MG63 (cell line): Measurements from ENCODE around the gene ST3GAL5. TPM values are rescaled to one million over a fixed set of nuclear protein-coding genes. Genes with fewer than 3 reads are reported as not detected.
"Not testable (repeated sequence)": the region's sequence is repeated elsewhere in the genome, so short reads cannot be mapped to it uniquely, and the experiment has no call there.

Source experiments
- DNase-seq: peaks from one replicate; pipeline ENCODE4 v3.0.0-alpha.2; 2020
- H3K27me3 ChIP-seq: fragments of 250-450 bp; sonication (Bioruptor Pico); 2 replicates; pipeline ENCODE4 v1.5.1; 2020; ENCODE audit warnings: mild to moderate bottlenecking, moderate library complexity
- H3K36me3 ChIP-seq: fragments of 250-450 bp; sonication (Bioruptor Pico); 2 replicates; pipeline ENCODE4 v1.5.1; 2020; ENCODE audit warnings: mild to moderate bottlenecking, moderate library complexity
- H3K4me3 ChIP-seq: fragments of 250-450 bp; sonication (Bioruptor Pico); 2 replicates; pipeline ENCODE4 v1.5.1; 2020; ENCODE audit warnings: mild to moderate bottlenecking, moderate library complexity
- H3K9me3 ChIP-seq: fragments of 250-450 bp; sonication (Bioruptor Pico); 2 replicates; pipeline ENCODE4 v1.5.1; 2020; ENCODE audit warnings: mild to moderate bottlenecking, moderate library complexity
- total RNA-seq: library from RNA; depleted of rRNA; stranded (reverse); fragments of >200 nt; shearing (Covaris generic); gene quantifications from 2 replicates; pipeline ENCODE4 v1.2.3, GENCODE V29; 2014; ENCODE audit warnings: low replicate concordance

ST3GAL5 gene
- total RNA-seq, 1 experiment from 2014 or later, result 2.1 TPM

- Histone ChIP-seq H3K9me3 (no peaks in the 10 kb centered on the region), H3K36me3 (no peaks in the 10 kb centered on the region), H3K27me3 (no peaks in the 10 kb centered on the region), H3K4me3 (no peak overlapping the region)
- DNase-seq, result no peak
Measured at GRCh38 chr2:85903849-85904248, 15.1 kb upstream of the ST3GAL5 start.

DNA sequence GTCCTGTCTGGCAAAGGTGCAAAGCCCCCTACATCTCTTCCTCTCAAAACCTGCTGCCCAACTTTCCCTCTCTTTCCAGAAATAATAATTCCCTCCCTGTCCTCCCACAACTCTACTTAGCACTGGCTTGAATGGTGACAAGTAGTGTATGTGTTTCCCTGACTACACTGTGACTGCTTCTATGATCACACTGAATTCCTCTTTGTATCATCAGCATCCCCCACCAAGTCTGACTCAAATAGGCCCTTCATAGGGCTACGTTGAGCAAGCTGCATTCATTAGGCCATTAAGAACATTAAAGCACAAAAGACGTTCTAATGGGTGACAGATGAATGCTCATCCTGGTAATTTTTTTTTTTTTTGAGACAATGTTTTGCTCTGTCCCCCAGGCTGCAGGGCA is 13.7 kb upstream of the ST3GAL5 start:
- no peaks in the 10 kb centered on the region for H3K36me3 ChIP-seq
- no peaks in the 10 kb centered on the region for H3K9me3 ChIP-seq
- H3K4me3 ChIP-seq, result no peak overlapping the region
- H3K27me3 ChIP-seq, result no peaks in the 10 kb centered on the region
- no peak for DNase-seq

DNA sequence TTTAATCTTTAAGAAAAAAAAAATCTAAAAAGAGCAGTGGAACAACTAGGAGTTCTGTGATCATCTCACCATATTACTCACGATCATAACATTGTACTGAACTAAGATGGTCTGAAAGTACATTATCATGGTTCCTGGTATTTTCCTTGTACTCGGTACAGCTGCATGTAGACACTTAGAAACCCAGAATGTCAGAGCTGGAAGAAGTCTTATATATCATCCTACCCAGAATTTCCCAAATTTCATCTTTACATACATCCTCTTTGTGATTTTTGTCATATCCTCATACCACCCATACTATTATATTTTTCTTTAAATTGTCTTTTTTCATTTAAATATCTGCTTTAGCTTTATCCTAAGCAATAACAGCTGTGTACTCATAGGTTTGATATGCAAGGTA is 12.4 kb upstream of the ST3GAL5 start:
- DNase-seq, result no peak
- Histone ChIP-seq H3K9me3 (no peaks in the 10 kb centered on the region; the same call in 1 of the 2 replicates), H3K36me3 (no peaks in the 10 kb centered on the region), H3K4me3 (no peak overlapping the region), H3K27me3 (no peaks in the 10 kb centered on the region)

- no peak for DNase-seq
- Histone ChIP-seq H3K27me3 (no peaks in the 10 kb centered on the region), H3K9me3 (no peaks in the 10 kb centered on the region; the same call in 1 of the 2 replicates), H3K36me3 (no peaks in the 10 kb centered on the region), H3K4me3 (no peak overlapping the region)
Measured at GRCh38 chr2:85900366-85900765, 11.6 kb upstream of the ST3GAL5 start.

DNA sequence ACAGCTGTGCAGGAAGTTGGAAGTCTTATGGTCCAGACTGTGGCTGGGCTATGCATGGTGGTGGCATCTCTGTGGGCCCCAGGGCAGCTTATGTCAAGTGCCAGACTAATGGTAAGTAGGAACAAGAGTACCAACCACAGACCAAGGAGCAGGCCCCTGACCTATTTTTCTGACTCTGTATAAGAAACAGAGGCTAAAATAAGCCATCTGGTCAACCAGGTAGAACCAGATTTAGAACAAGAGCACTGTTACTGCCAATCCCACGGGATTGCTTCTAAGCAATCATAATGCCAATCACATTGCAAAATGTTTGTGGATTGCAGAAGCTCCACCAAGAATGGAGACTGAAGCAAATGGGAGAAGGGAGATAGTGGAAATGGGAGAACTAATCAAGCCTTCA is 11.1 kb upstream of the ST3GAL5 start:
- no peaks in the 10 kb centered on the region; the same call in 1 of the 2 replicates for H3K9me3 ChIP-seq
- no peak overlapping the region for H3K4me3 ChIP-seq
- no peak for DNase-seq
- H3K27me3 ChIP-seq, result no peaks in the 10 kb centered on the region
- no peaks in the 10 kb centered on the region for H3K36me3 ChIP-seq

DNA sequence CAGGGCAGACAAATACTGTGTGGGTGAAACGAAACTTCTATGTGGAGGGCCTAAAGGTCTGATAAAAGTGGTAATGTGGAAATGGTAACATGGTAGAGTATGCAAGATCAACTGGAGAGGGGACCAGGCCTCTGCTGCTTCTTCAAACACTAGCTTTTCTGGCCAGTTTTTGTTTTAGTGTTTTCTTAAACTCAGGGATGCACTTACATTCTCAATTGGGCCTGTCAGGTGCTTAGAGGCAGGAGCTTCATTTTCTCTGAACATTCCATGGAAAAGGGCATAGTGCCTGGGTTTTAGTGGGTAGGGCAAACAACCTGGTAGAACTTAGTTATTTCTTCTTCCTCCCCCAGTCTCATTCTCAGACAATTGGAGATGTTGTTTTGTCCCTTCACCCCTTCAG is 10.5 kb upstream of the ST3GAL5 start:
- DNase-seq, result no peak
- H3K36me3 ChIP-seq, result no peaks in the 10 kb centered on the region
- H3K4me3 ChIP-seq, result no peak overlapping the region
- no peaks in the 10 kb centered on the region; the same call in 1 of the 2 replicates for H3K9me3 ChIP-seq
- H3K27me3 ChIP-seq, result no peaks in the 10 kb centered on the region

- H3K4me3 ChIP-seq, result no peak overlapping the region
- H3K27me3 ChIP-seq, result no peaks in the 10 kb centered on the region
- DNase-seq, result no peak
- H3K36me3 ChIP-seq, result no peaks in the 10 kb centered on the region
- H3K9me3 ChIP-seq, result no peaks in the 10 kb centered on the region; the same call in 1 of the 2 replicates
Measured at GRCh38 chr2:85898881-85899280, 10.1 kb upstream of the ST3GAL5 start.

- not testable (repeated sequence) for H3K9me3 ChIP-seq, DNase-seq, H3K27me3 ChIP-seq, H3K4me3 ChIP-seq, H3K36me3 ChIP-seq
Measured at GRCh38 chr2:85894554-85895278, 5.9 kb upstream of the ST3GAL5 start.

DNA sequence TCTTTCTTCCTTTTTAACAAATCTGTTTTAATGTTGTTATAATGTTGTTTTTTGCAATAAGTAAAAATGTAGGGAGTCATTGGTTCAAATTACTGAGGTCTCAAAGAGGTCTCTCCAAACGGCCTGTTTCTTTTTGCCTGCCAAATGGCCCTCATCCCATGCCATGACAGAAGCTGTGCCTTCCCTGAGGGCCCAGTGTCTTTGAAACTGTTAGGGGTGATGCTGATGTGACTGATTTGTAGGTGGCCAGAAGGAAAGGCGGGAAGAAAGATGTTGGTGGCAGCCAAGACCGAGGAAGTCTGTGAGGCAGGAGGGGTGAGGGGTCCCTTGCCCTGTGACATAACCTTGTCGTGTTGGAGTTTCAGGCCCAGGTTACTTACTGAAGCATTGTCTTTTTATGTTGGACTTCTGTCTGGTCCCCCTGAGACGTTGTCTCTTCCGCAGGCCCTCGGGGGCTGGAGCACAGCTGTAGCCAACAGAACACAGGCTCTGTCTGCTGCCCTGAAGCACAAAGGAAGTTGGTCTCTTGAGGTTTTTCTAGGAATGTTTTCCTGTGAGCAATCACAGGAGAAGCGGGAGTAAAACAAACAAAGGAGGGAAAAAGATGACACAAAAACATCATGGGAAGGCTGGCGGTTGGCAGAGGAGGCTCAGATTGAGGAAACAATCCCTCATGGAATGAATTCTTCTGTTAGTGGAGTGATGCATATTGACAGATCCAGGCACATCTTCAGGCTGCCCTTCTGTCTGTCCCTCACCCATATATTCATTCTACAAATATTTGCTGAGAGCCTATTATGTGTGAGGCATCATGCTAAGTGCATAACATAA is 4.9 kb upstream of the ST3GAL5 start:
- no peaks in the 10 kb centered on the region for H3K36me3 ChIP-seq
- H3K4me3 ChIP-seq, result no peak overlapping the region
- DNase-seq, result peak; percentile 66
- no peaks in the 10 kb centered on the region for H3K27me3 ChIP-seq
- no peaks in the 10 kb centered on the region; the same call in 1 of the 2 replicates for H3K9me3 ChIP-seq

DNA sequence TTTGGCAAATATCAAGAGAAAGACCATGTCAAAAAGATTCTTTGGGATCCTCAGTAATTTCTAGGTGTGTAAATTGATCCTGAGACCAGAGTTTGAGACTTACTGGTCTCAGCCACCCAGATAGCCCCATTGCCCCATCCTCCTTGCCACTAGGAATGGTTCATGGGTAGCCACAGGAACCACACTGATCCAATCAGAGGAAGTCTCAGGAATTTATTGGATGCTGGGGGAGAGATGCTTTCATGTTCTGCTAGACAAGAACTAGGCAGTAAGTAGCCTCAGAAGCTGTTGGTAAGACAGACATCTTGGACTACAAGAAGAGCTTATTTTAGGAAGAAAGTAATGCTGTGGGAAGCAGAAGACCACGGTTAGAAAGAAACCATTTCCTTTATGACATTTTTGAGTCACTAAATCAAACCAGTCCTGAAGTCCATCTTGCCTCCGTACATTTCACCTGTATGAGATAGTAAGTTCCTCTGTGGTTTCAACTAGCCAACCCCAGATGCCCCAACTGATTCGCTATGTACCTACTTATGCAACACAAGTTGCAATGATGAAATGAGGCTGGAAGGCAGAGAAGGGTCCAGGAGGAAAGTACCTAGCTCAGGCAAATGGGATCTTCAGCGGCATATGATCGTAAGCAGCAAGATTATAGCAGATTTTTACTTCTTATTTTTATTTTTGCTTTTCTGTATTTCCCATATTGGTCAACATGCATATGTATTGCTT is 3.6 kb upstream of the ST3GAL5 start:
- no peak overlapping the region for H3K4me3 ChIP-seq
- no peaks in the 10 kb centered on the region for H3K27me3 ChIP-seq
- H3K9me3 ChIP-seq, result no peaks in the 10 kb centered on the region; the same call in 1 of the 2 replicates
- no peaks in the 10 kb centered on the region for H3K36me3 ChIP-seq
- DNase-seq, result no peak

GRCh38 chr2:85890522-85891176 is 1.9 kb upstream of the ST3GAL5 start:
- Histone ChIP-seq H3K36me3 (no peaks in the 10 kb centered on the region), H3K4me3 (no peak overlapping the region)

DNA sequence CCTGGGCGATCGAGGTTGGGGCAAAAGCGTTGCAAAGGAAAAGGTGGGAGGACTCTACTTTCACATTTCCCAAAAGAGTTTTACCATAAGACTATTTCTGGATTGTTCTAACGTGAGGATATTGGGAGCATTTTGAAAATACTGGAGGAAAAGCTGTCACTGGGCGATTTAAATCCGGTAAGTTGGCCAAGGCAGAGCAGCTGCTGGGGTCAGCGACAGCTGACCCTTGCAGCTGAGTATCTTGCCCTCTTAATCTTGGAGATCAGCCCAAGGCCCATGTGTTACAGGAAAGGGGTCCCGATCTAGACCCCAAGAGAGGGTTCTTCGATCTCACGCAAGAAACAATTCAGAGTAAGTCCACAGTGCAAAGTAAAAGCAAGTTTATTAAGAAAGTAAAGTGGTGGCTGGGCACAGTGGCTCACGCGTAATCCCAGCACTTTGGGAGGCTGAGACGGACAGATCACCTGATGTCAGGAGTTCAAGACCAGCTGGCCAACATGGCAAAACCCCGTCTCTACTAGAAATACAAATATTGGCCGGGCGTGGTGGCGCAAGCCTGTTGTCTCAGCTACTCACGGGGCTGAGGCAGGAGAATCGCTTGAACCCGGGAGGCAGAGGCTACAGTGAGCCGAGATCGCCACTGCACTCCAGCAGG is 964 bp upstream of the ST3GAL5 start:
- H3K27me3 ChIP-seq, result no peaks in the 10 kb centered on the region
- DNase-seq, result no peak
- no peaks in the 10 kb centered on the region for H3K9me3 ChIP-seq
- no peaks in the 10 kb centered on the region for H3K36me3 ChIP-seq
- H3K4me3 ChIP-seq, result peak overlapping the region; percentile 62

More at GRCh38 chr2:85890522-85891176, 1.9 kb upstream of the ST3GAL5 start:
- no peaks in the 10 kb centered on the region for H3K27me3 ChIP-seq
- no peak for DNase-seq
- no peaks in the 10 kb centered on the region for H3K9me3 ChIP-seq

DNA sequence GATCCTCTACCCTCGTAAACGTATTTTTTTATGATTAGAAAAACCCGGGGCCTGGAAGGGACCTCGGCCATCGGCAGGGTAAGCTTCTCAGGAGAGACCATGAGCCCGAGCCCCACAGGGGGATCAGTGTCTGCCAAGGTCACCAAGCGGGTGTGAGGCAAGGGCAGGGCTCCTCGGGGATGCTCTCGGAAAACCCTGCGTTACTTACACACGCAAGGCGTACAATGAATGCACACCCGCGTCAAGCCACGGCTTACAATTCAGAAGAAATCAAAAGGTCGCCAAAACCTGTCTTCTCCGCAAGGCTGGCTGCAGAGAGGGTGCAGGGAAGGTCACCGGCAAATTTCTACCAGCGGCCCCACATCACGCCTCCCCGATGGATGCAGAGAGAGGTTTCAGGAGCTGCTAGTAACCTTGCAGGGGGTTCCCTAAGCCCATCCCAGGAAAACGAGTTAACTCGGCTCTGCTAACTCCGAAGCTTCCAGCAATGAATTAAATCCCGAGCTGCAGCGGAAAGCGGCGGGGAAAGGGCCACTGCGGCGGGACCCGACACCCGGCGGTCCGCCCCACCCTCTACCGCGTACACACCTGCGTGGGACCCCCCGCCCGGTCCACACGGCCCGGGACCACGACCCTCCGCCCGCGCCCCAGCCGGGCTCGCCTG is 638 bp downstream of the ST3GAL5 start:
- H3K27me3 ChIP-seq, result no peaks in the 10 kb centered on the region
- no peaks in the 10 kb centered on the region for H3K36me3 ChIP-seq
- no peak for DNase-seq
- H3K9me3 ChIP-seq, result no peaks in the 10 kb centered on the region
- H3K4me3 ChIP-seq, result peak overlapping the region; percentile 62

- Histone ChIP-seq H3K27me3 (no peaks in the 10 kb centered on the region), H3K4me3 (peak overlapping the region; percentile 62), H3K36me3 (no peaks in the 10 kb centered on the region), H3K9me3 (no peaks in the 10 kb centered on the region)
- DNase-seq, result peak; percentile 22
Measured at GRCh38 chr2:85887566-85888019, 1.2 kb downstream of the ST3GAL5 start.

GRCh38 chr2:85886590-85886989 is 2.2 kb downstream of the ST3GAL5 start:
- DNase-seq, result peak; percentile 91
- Histone ChIP-seq H3K4me3 (no peak overlapping the region; the same call in 1 of the 2 replicates), H3K27me3 (no peaks in the 10 kb centered on the region), H3K9me3 (no peaks in the 10 kb centered on the region; the same call in 1 of the 2 replicates), H3K36me3 (no peaks in the 10 kb centered on the region)
